HG03442 (cell line): ENCODE measurements around the gene OR2AK2.

Source experiments
- ATAC-seq: cut with Tn5 transposase; IDR thresholded peaks from one replicate; pipeline ENCODE4 v1.9.1; 2021; ENCODE audit warnings: mild to moderate bottlenecking, moderate library complexity; ENCODE audit not compliant: unreplicated experiment

OR2AK2 gene

GRCh38 chr1:247964933-247965332, at the start of gene OR2AK2:
TSS of gene OR2AK2 (plus strand) at chr1:247965233. CDS start at chr1:247965377, 144 bp downstream.
- ATAC-seq = no peak

GRCh38 chr1:247919952-247920351, 45.1 kb upstream of the OR2AK2 start, which contains the start of gene OR2T8:
TSS of gene OR2T8 (plus strand) at chr1:247920252. CDS start at chr1:247921018, 766 bp downstream.
- no peak for ATAC-seq

GRCh38 chr1:247923941-247924340, 41.1 kb upstream of the OR2AK2 start:
- no peak for ATAC-seq

- ATAC-seq = no peak
Measured at GRCh38 chr1:247924868-247925267, 40.2 kb upstream of the OR2AK2 start, which contains the start of gene OR2AJ1. TSS of gene OR2AJ1 (plus strand) at chr1:247924889. CDS start at chr1:247933769, 8,880 bp downstream.

GRCh38 chr1:247933989-247934388, 31.0 kb upstream of the OR2AK2 start:
- ATAC-seq = no peak

- ATAC-seq = no peak
Measured at GRCh38 chr1:247935781-247936180, 29.3 kb upstream of the OR2AK2 start.

GRCh38 chr1:247936415-247936814, 28.6 kb upstream of the OR2AK2 start:
- ATAC-seq = no peak

- peak; percentile 100 for ATAC-seq
Measured at GRCh38 chr1:247936965-247937734, 27.9 kb upstream of the OR2AK2 start.

GRCh38 chr1:247942624-247943023, 22.4 kb upstream of the OR2AK2 start:
- no peak for ATAC-seq

GRCh38 chr1:247948558-247948957, 16.5 kb upstream of the OR2AK2 start, which contains the start of gene OR2L8:
TSS of gene OR2L8 (plus strand) at chr1:247948858. CDS start at chr1:247948858, 0 bp downstream.
- ATAC-seq = no peak

- no peak for ATAC-seq
Measured at GRCh38 chr1:247953408-247953807, 11.6 kb upstream of the OR2AK2 start.

- ATAC-seq = no peak
Measured at GRCh38 chr1:247961791-247962190, 3.2 kb upstream of the OR2AK2 start.

- no peak for ATAC-seq
Measured at GRCh38 chr1:247962911-247963588, 2.0 kb upstream of the OR2AK2 start.

GRCh38 chr1:247966532-247967204, 1.6 kb downstream of the OR2AK2 start:
- ATAC-seq = peak; percentile 85

GRCh38 chr1:247992986-247993385, 28.0 kb downstream of the OR2AK2 start:
- no peak for ATAC-seq

GRCh38 chr1:247998811-247999210, 33.8 kb downstream of the OR2AK2 start:
- ATAC-seq = no peak

GRCh38 chr1:248000169-248000568, 35.1 kb downstream of the OR2AK2 start:
- no peak for ATAC-seq

- ATAC-seq = no peak
Measured at GRCh38 chr1:248007778-248008177, 42.7 kb downstream of the OR2AK2 start.

GRCh38 chr1:248009681-248010080, 44.6 kb downstream of the OR2AK2 start:
- ATAC-seq = no peak

- no peak for ATAC-seq
Measured at GRCh38 chr1:248013229-248013710, 48.2 kb downstream of the OR2AK2 start, which contains the start of gene OR2L5. TSS of gene OR2L5 (plus strand) at chr1:248013660. CDS start at chr1:248021948, 8,288 bp downstream.

GRCh38 chr1:248015803-248016202, 50.8 kb downstream of the OR2AK2 start:
- no peak for ATAC-seq
